Left renal cortex interstitium (tissue), 4 donors: Measurements from ENCODE around the gene CDYL2. TPM values are rescaled to one million over a fixed set of nuclear protein-coding genes. Genes with fewer than 3 reads are reported as not detected.
"Not testable (repeated sequence)": the region's sequence is repeated elsewhere in the genome, so short reads cannot be mapped to it uniquely, and the experiment has no call there.

Experiments
- DNase-seq, 4 donors: peaks; one replicate each; pipeline ENCODE4 v3.0.0-alpha.2; 2013; ENCODE audit warnings: low read depth in 4 of 4, low spot score in 2 of 4, missing footprints in 1 of 4
- polyA plus RNA-seq, 4 donors: library from polyadenylated mRNA; unstranded; fragments of 120-200 nt; gene quantifications; one replicate each; pipeline ENCODE4 v1.2.1, GENCODE V29; 2013; ENCODE audit not compliant: insufficient read length in 4 of 4

Gene CDYL2
- polyA plus RNA-seq, 4 donors: 6.0 to 7.6 (median 7.2) TPM

DNA sequence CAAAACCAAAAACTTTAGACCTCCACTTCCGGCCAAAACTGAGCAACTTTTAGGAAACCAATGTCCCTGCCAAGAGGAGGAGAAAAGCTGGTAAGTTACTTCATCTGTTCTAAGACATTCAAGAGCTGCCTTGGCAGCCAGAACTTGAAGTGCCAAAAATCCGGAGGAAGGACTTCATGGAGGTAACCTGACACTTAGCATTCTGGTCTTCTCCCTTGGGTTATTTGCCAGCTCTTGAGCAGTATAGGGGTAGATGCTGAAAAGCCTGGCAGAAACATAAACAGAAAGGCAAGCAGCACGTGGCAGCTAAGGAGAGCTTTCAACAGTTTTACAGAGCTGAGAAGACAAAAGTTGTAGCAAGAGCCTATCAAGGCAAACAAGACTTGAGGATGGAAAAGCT lies 53.2 kb downstream of the CDYL2 start:
- no peak for DNase-seq

DNA sequence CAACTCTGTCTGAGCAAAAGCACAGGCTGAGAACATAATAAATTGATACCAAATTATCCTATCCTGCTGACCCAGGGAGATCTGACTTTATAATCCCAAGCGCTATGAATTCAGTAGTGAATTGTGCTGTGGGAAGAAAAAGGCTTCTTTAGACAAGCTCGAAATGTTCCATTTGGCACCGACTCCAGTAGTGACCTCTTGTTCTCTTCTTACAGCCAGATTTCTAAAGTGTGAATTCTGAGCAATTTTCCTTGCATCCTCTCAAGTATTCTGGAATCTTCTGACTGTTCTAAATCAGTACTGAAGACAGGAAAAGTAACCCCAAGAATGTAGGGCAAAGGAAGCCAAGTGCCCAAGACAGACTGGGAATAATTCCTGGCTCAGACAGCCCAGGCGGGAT lies 58.2 kb downstream of the CDYL2 start:
- DNase-seq: no peak

DNA sequence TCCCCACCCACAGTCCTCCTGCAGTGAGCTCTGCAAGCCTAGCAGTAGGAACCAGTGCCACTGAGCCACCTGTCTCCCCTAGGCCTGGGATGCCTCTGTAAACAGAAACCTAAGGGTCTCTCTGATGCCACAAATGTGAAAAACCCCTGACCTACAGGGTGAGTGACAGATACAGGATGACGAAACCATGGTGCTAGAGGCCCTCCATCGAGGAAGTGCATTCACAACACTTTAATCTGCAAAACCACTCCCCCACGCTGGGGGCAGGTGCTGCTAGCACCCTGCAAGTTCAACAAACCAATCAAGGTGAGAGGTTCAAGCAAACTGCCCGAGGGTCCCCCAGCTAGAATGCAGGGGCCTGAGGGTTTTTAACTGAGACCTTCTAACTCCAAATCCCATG lies 59.5 kb downstream of the CDYL2 start:
- no peak for DNase-seq

DNA sequence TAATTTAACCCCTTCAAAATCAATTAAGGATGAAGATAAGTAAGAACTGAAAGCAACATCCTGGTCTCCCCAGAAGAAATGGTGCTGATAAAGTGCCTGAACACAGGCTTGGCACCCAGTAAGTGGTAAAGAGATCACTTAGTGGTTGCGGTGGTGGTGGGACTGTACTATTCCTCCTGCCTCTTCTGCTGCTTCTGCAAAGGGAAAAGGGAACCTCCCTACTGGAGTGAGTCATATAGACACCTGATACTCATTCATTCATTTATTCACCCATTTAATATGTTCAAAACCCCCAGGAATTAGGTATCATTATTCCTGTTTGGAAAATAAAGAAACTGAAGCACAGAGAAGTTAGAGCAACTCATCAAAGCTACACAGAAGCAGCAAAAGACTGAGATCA lies 60.6 kb downstream of the CDYL2 start:
- no peak for DNase-seq

DNA sequence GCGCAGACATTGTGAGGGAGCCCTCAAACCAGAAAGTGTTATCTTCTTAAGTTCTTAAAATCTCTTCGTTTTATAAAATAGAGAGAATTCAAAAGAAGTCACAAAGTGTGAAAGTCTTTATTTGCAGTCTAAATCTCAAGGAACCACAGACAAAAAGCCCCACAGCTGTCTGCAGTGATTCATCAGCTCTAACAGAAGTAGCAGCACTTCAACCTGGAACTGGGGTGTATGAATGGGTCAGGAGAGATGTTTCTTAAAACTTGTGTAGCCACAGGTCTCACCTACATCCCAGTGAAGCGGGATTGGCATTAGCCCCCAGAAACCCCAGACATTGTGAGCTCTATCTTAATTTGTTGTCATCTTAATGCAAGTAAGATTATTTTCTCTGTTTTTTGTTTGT lies 61.1 kb downstream of the CDYL2 start:
- no peak for DNase-seq

DNA sequence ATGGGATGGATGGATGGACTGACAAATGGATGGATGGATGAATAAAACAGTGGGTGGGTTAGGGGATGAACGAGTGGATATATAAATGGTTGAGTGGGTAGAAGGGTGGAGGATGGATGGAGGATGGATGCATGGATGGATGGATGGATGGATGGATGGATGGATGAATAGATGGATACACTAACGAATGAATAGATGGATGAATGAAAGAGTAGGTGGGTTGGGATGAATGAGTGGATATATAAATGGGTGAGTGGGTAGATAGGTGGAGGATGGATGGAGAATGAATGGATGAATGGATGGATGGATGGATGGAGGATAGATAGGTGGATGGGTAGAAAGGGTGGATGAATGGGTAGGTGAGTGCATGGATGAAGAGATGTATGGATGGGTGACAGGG lies 62.1 kb downstream of the CDYL2 start:
- no peak for DNase-seq

DNA sequence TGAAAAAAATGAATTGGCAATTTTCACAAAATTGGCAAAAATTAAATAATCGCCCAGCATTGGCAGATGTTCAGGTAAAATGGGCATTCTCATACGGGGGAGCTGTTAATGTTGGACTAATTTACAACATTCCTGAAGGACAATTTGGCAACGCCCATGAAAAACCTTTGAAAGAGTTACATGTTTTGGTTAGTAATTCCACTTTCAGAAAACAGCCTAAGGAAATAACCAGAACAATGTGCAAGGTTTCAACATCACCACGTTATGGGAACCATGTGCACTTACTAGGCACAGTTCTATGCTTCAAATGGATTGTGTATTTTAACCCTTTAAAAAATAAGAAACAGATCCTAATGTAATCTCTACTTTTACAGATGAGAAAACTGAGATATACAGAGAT lies 62.7 kb downstream of the CDYL2 start:
- DNase-seq: no peak

DNA sequence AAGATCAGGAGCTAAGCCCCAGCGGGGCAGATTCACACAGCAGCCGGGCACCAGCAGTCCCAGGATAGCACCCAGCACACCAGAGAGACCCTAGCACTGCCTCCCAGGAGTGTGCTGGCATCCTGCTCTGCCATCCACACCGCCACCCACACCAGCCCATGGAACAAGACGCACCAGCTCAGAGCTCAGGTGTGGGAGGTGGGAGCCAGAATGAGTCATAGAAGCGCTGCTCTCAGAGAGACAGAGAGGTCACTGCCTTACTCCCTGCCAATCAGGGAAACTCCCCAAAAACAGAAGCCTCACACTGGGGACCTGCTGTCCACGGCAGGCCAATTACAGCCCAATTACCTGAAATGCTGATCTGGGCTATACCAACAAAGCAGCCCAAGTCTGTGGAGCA lies 64.9 kb downstream of the CDYL2 start:
- DNase-seq: no peak

DNA sequence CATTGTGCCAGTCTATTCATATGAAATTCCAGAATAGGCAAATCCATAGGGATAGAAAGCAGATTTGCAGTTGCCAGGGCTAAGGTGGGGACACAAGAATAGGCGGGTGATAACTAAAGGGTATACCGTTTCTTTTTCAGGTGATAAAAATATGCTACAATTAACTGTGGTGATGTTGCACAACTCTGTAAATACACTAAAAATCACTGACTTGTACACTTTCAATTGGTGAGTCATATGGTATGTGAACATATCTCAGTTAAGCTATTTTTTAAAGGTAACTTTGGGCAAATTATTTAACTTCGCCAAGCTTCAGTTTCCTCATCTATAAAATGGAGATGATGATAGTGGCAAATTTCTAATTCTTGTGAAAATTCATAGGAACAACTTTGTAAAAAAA lies 65.9 kb downstream of the CDYL2 start:
- no peak for DNase-seq

DNA sequence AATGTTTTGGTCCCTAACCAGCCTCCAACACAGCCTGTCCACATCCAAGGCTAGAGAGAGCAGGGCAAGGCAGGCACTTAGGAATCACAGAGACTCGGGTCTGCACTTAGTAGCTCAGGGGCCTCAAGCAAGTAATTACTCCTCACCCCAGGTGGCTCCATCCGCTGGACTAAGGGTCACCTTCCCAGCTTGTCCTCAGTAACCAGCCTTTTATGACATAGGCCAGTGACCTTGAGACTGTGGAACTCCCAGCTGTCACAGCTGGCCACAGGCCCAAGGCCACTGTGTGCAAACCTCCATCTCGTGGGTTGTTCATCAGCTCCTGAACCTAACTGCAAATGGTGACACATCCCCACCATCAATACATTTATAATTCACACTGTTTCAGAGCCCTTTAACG lies 68.6 kb downstream of the CDYL2 start:
- no peak for DNase-seq

DNA sequence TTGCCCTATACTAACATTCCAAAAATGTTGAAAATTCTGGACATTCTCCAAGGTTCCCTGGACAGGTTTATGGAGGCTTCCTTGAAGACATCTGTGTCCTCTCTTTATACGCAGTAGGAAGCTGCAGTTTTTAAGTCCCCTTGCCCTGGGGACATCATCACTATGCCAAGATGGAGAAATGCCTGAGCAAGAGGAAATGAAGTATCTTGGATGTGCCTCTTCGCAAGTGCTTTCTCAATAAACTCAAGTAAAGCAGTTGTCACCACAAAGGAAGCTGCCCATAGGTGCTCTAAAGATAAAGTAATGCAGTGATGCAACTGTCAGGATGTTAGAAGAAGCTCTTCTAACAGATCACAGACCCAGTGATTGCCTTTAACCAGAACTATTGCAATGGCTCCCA lies 71.0 kb downstream of the CDYL2 start:
- DNase-seq: no peak

DNA sequence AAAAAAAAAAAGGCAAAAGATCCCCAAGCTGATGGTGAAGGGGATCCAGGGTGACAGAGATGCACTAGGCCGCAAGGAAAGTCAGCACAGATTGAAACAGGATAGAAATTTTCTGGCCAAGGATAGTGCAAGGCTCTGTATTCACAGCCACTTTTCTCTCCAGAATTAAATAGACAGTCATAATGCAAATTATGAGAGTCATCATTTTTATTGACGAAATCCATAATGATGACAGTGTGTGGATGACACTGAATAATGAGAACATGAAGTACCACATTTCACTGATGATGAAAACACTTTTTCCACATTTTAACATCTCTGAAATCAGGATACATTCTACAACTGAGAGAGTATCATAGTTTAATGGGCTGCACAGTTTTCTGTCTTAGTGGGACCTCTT lies 72.5 kb downstream of the CDYL2 start:
- DNase-seq: no peak

DNA sequence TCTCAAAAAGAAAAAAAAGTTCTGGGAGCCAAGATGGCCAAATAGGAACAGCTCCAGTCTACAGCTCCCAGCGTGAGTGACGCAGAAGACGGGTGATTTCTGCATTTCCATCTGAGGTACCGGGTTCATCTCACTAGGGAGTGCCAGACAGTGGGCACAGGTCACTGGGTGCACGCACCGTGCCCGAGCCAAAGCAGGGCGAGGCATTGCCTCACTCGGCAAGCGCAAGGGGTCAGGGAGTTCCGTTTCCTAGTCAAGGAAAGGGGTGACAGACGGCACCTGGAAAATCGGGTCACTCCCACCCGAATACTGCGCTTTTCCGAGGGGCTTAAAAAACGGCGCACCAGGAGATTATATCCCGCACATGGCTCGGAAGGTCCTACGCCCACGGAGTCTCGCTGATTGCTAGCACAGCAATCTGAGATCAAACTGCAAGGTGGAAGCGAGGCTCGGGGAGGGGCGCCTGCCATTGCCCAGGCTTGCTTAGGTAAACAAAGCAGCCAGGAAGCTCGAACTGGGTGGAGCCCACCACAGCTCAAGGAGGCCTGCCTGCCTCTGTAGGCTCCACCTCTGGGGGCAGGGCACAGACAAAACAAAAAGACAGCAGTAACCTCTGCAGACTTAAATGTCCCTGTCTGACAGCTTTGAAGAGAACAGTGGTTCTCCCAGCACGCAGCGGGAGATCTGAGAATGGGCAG lies 77.2 kb downstream of the CDYL2 start:
- not testable (repeated sequence) for DNase-seq

DNA sequence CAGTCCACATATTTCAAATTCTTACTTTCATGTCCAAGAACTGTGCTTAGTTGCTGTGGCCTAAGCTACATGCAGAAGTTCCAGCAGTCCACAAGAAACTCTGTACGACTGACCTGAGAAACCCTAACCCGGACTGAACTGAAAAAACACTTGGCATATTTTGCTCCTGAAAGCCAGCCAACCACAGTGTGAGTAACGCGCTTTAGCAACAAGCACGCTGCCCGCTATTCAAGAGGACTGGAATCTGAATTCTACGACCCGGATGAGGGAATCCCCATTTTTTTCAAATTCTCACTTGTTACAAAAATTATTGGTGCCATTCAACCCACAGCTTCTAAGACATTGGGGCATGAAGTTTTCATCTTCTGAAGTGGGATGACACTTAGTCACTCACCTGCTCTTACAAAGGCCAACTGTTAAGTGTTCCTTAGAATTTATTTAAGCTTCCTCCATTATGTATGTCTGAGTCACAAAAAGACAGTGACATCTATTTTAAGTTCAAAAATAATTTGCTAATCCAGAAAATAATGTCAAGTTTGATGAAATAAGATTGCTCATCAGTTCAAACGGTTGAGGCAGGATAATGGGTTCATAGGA lies 78.7 kb downstream of the CDYL2 start:
- no peak for DNase-seq

DNA sequence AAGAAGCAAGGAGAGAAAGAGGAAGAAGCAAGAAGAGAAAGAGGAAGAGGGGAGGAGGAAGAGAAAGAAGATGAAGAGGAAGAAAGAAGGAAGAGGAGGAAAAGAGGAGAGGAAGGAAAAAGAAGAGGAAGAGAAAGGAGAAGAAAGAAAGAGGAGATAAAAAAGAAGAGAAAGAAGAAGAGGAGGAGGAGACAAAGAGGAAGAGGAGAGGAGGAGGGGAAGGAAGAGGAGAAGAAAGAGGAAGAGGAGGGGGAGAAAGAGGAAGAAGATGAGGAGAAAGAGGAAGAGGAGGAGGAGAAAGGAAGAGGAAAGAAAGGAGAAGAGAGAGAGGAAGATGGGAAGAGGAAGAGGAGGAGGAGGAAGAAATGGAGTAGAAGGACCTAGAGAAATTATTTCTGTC lies 80.4 kb downstream of the CDYL2 start:
- no peak for DNase-seq

DNA sequence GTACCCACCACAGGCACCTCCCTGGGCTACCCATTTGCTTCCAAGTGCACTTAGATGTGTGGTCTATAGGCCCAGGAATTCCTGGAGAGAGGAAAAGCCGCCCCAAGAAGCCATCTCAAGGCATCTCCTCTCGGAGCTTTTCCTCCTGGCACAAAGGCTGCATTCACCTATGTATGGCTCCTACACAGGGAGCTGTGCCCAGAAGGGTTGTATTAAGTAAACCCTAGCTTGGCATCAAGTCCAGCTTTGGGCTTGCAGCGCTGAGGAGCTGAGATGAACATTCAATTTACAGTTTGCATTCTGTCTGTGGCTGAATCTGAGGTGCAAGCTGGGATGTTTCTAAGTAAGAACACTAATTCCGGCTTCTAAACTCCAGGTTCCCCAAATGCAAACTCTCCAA lies 81.3 kb downstream of the CDYL2 start:
- no peak for DNase-seq

DNA sequence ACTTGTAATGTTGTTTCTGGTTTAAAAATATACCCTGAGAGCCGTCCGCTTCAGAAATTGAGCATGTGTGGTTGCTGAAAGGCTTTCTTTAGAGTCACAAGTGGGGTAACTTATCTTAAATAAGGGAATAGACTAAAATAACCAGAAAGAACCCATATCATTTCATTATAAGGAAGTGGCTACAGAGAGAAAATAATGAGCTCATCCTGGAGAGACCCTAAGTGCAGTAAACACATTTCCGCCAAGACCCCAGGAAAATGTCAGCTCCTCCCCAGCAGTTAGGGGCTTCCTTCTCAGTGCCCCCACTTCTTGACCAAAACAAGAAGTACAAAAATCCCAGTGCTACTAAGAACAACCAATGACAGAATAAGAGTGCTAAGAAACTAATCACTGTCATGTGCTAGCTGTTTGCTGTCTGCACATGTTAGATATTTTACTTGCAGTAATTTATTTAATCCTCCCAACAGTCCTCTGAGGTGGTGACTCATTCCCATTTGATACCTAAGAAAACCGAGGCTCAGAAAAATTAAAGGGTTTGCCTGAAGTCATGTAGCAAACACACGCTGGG lies 83.5 kb downstream of the CDYL2 start:
- DNase-seq: no peak

DNA sequence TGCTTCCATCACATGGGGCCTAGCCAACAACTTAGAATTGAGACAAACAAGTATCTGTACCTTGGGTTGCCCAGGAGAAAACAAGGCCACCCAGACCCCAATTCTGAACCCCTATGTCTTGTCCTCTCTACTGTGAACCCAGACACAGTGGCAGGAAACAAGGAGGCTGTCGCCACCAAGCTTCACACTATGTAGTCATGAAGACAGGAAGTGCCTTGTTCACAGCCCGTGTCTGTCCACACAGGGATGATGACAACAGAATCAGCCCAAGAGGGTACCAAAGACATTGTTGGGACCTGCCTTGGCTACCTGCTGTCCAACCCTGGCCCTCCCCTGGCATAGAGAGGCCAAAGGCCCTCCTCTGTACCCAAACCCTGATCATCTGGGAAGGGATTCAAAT lies 84.8 kb downstream of the CDYL2 start:
- DNase-seq: no peak

DNA sequence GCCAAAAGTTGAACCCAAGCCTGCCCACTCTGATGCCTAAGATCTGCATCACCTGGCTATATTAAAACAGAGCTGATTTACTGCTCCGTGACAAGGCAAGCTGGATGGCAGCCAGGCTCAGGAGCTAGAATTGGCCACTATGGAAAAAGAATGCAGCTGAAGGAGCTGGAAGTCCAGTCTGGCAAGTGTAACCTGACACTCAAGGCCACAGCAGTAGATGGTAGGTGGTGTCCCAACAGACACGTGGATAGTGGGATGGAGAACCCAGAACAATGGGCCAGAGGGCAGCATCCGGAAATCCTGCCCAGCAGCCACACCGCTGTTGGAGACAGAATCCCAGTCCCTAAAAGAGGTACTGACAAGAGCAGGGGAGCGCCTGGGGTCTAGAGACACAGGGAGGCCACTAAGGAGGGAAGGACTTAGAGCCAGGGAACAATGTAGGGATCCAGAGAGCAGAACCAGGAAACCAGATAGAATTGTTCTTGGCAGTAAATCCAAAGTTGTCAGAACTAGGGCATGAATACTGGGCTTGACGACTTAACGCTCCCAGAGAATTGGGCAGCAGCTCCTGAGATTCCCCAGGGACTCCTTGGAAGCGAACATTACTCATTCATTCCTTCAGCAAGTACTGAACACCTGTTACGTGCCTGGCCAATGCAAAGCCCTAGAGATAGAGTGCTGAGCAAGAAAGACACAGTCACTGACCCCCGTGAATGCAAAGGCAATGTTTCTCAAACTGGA lies 85.7 kb downstream of the CDYL2 start:
- no peak for DNase-seq

DNA sequence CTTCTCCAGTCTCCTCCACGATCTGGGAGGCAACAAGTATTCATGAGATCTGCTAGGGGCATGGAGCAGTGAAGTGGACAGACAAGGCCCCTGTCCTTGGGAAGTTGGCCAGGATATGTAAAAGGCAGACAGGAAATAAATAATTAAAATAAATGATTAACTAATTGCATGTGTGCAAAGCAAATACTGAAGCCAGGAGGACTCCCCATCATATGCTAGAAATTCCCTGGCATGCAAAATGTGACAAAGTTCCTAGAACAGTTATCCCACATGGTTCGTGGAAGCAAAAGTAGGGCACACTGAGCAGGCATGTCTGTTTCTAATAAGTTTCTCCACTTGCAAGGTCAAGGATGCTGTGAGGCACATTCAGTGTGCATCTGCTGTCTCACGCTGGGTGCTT lies 86.8 kb downstream of the CDYL2 start:
- DNase-seq: no peak

DNA sequence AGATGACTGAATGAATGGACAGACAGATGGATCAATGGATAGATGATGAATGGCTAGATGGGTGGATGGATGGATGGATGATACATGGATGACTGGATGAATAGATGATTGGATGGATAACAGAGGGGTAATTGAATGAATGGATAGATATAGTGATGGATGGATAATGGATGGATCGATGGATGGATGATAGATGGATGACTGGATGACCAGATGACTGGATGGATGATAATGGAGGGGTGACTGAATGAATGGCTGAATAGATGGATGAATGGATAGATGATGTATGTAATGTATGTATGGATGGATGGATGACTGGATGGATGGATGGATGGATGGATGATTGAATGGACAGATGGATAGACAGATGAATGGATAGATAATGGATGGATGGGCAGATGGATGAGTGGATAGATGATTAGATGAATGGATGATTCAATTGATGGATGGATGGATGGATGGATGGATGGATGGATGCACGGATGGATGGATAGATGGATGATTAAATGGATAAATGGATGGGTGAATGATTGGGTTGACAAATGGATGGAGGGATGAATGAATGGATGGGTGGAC lies 87.7 kb downstream of the CDYL2 start:
- no peak for DNase-seq
